ENCODE results near the gene SGCD.

SGCD gene

GRCh38 chr5:156326718-156327259 lies at the start of gene SGCD:
TSS of gene SGCD (plus strand) at chr5:156327164.
- DNase-seq: no peak

- DNase-seq: no peak
These were observed 49.7 kb upstream of the SGCD start for GRCh38 chr5:156277290-156277689.

DNA sequence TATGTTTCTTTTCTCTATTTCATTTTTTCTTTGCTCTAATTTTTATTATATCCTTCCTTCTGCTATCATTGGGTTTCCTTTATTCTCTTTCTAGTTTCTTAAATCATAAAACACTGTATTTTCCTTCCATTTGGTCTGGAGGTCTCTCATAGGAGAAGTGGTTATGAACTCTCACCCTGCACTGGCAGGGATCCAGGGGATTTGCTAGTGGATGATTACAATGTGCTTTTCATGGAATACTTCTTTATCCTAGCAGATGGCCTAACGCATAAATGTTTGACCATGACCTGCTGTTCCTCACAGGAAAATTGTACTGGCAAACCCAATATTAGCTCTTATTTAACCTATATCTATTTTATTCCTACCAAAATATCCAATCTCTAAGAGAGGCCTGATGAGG lies 31.5 kb upstream of the SGCD start:
- no peak for DNase-seq

DNA sequence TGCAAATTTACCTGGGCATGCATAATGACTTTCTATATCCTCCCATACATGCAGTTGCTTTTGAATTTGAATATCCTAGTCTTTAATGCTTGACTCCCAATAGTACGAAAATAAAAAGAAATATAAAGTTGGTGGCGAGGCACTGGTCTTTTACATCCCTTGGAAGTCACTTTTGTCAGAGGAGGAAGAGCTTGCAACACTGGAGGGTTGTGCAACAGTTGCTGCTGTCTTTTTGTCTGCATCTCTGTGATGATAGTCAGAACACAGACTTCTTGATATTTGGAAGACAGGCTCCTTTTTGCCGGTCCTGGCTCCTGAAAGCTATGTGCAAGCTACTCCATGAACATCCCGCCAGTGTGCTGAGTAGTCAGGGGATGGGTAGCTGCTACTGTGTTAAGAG lies 16.8 kb upstream of the SGCD start:
- DNase-seq: no peak

- DNase-seq: no peak
These were observed 13.9 kb upstream of the SGCD start for GRCh38 chr5:156312897-156313694.

GRCh38 chr5:156314416-156314815 lies 12.5 kb upstream of the SGCD start:
- DNase-seq: no peak

DNA sequence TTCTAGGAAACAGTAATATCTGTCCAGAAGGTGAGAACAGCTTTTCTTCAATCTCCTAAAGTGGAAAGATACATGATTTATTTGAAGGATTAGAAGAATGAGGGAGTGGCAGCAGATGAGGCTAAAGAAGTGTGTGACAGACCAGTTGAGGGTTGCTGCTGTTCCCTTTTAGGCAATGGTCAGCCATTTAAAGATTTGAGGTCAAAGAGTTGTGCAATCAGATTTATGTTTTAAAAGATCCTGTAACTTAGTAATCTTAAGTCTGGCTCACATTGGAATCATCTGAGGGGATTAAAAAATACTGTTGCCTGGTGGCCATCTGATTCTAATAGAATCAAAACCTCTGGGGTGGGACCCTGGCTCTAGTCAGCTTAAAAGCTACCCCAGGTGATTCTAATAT lies 4.3 kb upstream of the SGCD start:
- no peak for DNase-seq

- DNase-seq: no peak
These were observed 332 bp downstream of the SGCD start for GRCh38 chr5:156327296-156327695.

DNA sequence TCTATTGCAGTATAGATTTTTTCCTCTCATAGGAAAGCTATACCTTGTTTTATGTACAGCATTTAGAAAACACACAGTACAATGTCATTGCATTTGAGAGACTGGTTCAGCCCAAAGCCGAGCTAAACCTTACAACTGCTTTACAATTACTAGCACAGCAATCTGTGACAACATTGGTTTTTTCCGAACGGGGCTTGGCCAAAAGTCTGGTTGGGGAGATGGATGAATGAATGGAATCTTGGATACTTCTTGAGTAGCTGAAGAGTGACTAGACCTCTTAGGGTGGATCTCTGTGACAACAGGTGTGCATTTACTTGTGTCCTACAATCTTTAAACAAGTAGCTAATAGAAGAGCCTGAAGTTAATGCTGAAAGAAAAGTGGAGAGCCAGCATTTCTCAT lies 1.2 kb downstream of the SGCD start:
- DNase-seq: no peak

- no peak for DNase-seq
These were observed 1.8 kb downstream of the SGCD start for GRCh38 chr5:156328766-156329165.

DNA sequence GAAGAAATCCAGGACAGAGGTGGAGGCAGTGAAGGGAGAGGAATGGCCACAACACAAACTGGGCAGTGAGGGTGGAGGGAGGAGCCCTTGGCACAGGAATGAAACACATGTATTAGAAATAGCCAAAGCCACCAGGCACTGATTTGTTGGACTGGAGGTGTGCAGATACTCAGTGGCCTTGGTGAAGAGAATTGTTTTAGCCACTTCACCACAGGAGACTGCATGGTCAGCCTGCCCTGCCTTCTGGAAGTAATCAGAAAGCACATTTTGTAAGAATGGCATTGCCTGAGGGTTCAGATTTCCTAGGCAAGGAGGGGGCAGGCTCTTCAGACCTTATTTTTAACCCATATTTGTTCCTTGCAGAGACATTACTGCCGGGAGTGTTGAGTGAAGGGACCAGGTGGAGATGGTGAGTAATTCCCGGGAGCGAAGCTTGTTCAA lies 2.2 kb downstream of the SGCD start:
- no peak for DNase-seq

- DNase-seq: no peak
These were observed 3.3 kb downstream of the SGCD start for GRCh38 chr5:156330141-156330870.

DNA sequence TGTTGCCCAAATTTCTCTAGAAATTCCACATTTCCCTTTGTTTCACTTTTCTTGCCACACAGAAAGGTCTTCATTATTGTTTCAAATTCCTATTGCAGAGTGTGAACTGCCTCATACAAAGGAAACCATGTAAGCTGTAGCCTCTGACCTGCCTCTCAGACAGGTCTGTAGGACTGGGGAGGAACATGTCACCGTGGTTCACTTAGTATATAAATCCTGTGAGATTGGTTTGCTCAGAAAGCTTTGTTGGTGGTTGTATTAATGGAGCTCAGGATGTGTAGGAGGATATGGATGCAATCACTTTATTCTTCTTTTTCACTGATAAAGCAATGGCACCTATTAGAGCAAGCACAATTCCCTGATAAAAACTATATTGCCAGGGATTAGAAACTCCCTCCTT lies 4.2 kb downstream of the SGCD start:
- no peak for DNase-seq

DNA sequence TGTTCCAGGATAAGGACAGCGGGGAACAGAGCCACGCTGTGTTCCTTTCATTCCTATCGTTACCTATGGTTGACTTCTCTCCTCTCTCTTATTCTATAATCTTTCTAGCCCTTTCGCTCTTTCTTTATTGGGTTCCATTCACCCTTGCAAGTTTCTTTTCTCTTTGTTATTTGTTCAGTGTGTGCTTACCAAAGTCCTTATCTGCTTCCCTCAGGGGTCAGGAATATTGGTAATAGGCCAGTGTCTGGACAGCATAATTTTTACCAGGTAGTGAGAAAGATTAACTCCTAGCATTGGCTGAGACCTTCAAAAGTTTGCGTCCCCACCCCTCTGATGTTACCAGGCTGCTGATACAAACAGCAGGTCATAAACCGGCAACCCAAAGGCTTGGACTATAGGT lies 4.9 kb downstream of the SGCD start:
- DNase-seq: no peak

- no peak for DNase-seq
These were observed 5.3 kb downstream of the SGCD start for GRCh38 chr5:156332245-156332644.

DNA sequence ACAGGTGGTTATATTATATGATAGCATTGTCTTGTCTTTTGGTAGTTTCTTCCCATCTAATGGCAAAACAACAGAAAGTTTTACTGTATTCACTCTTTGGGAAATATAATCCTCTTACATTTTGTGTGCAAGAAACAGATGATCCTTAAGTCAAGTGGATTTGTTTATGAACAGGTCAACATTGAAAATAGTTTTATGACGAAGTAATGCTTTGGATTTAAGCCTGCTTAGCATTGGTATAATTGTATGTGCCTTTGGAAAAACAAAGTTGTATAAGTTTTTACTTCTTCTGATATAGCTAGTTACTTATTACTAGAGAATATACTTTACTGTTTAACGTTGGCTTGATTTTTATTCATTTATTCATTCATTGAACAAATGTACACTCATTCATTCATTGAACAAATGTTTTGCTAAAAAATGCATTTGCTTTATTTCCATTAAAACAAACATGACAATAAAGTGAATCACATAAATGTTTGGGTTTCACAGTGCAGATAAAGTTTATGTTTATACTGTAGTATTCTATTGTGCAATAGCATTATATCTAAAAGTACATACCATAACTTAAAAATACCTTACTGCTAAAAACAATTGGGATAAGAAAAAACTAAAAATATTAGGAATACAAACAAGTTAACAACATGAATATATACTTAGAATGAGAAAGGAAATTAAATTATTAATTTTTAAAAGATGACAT lies 12.3 kb downstream of the SGCD start:
- no peak for DNase-seq

GRCh38 chr5:156340893-156341292 lies 13.9 kb downstream of the SGCD start:
- no peak for DNase-seq

- no peak for DNase-seq
These were observed 23.3 kb downstream of the SGCD start for GRCh38 chr5:156350256-156350655.

GRCh38 chr5:156351423-156351822 lies 24.5 kb downstream of the SGCD start:
- DNase-seq: no peak

- DNase-seq: no peak
These were observed 27.6 kb downstream of the SGCD start for GRCh38 chr5:156354571-156354970.

- DNase-seq: no peak
These were observed 29.3 kb downstream of the SGCD start for GRCh38 chr5:156356238-156356637.

- DNase-seq: no peak
These were observed 32.5 kb downstream of the SGCD start for GRCh38 chr5:156359476-156359875.

GRCh38 chr5:156361436-156362109 lies 34.6 kb downstream of the SGCD start:
- DNase-seq: no peak

All from activated T-cell treated with anti-CD3 and anti-CD28 coated beads, Interleukin-2, amount 50 U/mL, for 48 hours (primary cell).